GM12864 (cell line): ENCODE results near the gene IMMP2L.

ENCODE experiments used
- DNase-seq: peaks from one replicate; pipeline ENCODE4 v3.0.0-alpha.2; 2011; ENCODE audit warnings: low read depth
- H3K4me3 ChIP-seq: 2 replicates; pipeline ENCODE4 v1.5.1; 2011; ENCODE audit warnings: mild to moderate bottlenecking, low read depth, low read length, control low read depth
- TF ChIP-seq, protein P1 (sequence below): IDR thresholded peaks from 2 replicates; pipeline ENCODE4 v1.5.1; 2011; ENCODE audit warnings: low read depth, mild to moderate bottlenecking, moderate library complexity, low read length, control low read depth, inconsistent platforms; ENCODE audit errors: missing control alignments

IMMP2L gene

DNA sequence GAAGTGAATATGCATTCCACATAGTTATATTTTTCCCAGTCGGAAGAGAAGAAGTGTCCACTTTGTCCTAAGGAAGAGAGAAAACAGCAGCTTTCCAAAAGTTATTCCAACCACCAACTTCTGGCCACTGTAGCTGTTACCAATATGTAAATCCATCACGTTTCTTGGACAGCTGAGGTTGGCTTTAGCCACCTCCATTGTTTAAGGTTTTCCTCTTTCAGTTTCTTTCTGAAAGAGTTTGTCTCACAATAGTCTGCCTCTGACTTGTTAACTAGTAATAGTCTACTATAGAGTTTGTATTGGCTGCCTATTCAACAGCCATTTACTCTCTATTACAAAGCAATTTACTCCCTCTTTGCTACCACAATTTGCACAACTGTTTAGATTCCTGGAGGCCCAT is 929.0 kb downstream of the IMMP2L start:
- H3K4me3 ChIP-seq = no peak overlapping the region
- TF ChIP-seq, protein P1, sequence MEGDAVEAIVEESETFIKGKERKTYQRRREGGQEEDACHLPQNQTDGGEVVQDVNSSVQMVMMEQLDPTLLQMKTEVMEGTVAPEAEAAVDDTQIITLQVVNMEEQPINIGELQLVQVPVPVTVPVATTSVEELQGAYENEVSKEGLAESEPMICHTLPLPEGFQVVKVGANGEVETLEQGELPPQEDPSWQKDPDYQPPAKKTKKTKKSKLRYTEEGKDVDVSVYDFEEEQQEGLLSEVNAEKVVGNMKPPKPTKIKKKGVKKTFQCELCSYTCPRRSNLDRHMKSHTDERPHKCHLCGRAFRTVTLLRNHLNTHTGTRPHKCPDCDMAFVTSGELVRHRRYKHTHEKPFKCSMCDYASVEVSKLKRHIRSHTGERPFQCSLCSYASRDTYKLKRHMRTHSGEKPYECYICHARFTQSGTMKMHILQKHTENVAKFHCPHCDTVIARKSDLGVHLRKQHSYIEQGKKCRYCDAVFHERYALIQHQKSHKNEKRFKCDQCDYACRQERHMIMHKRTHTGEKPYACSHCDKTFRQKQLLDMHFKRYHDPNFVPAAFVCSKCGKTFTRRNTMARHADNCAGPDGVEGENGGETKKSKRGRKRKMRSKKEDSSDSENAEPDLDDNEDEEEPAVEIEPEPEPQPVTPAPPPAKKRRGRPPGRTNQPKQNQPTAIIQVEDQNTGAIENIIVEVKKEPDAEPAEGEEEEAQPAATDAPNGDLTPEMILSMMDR = no peak
- DNase-seq = no peak

GRCh38 chr7:110626414-110626813 is 935.9 kb downstream of the IMMP2L start:
- TF ChIP-seq, protein P1 = no peak
- no peak for DNase-seq
- H3K4me3 ChIP-seq = no peak overlapping the region

DNA sequence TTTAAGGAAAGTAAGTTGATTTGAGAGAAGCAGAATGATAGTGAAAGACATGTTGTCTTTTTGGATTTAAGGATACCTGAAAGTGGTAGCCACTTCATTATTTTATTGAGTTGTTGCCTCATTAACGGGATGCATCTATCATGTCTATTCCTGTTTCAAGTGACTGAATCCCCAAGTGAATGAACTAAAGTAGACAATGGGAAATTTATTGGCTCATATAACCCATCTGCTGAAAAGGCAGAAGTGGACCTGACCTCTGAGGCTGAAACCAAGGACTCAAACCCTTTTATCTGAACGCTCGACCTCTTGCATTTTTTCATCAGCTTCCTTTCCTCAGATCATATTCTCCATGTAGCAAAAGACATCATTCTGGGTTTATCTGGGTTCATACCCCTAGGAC is 937.0 kb downstream of the IMMP2L start:
- no peak overlapping the region for H3K4me3 ChIP-seq
- TF ChIP-seq, protein P1 = no peak
- no peak for DNase-seq

DNA sequence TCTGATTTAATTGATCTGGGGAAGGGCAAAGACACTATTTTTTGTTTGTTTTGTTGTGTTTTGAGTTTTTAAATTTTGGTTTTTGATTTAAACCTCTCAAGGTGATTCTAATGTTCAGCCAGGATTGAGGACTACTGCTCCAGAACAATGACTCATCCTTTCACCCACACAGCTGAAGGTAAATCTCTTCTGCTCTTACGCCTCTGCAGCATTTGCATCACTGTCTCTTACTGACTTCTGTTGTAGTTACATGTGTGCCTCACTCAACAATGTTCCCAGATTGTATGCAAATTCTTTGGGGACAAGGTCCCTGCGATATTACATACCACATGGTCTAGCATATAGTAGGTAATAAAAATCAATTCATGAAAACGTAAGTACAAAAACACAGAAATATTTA is 938.9 kb downstream of the IMMP2L start:
- TF ChIP-seq, protein P1 = no peak
- H3K4me3 ChIP-seq = no peak overlapping the region
- no peak for DNase-seq

DNA sequence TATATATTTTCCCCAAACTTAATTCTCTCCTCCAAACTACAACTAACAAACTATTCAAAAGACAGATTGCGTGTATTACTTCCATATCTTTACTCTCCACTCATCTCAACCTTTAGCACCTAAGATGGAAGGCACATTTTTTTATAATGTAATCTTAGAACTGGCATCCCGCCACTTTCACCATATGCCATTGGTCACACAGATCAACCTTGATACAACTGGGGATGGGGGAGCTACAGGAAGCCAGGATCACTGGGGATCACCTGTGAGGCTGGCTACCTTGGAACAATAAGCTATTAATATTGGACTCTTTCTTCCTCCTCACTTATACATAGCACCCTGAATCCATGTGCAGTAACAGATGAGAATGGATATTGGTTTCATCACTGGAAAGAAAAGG is 941.0 kb downstream of the IMMP2L start:
- no peak overlapping the region for H3K4me3 ChIP-seq
- TF ChIP-seq, protein P1 = no peak
- no peak for DNase-seq

DNA sequence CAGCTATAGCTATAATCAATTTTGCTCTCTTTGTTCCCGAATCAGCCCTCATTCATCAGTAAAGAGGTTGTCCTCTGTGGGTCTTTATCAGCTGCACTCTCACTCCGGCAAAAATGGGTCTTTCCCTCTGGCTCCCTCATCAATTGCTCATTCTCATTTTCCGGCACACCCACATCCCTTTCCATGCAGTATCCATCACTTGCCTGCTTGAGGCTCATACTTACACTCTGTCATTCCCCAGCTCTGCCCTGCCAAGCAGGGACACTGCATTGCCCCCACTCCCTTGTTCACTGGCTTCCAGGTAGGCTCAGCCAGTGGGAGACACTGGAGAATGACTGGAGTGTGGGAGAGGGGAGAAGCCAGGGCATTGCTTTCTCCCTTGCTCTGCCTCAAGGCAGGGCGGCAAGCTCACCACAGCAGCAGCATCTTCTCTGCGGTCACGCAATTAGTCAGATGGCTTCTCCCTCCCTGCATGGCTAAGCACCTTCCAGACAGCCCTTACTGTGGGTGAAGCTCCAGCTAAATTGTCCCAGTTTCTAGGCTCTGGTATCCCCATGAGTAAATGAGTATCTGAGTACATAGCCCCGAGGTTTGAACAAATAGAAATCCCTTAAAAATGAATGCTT is 942.1 kb downstream of the IMMP2L start:
- TF ChIP-seq, protein P1 = no peak
- no peak for DNase-seq
- H3K4me3 ChIP-seq = no peak overlapping the region
